NCI-H345 (cell line): ENCODE results near the gene ZNHIT6.
"Not testable (repeated sequence)": the region's sequence is repeated elsewhere in the genome, so short reads cannot be mapped to it uniquely, and the experiment has no call there.

Experiments used
- DNase-seq: peaks from one replicate; lab custom pipeline; 2025; lab: John Stamatoyannopoulos, UW

The ZNHIT6 gene

GRCh38 chr1:85672031-85672660 lies 36.1 kb downstream of the ZNHIT6 start:
- DNase-seq: no peak

DNA sequence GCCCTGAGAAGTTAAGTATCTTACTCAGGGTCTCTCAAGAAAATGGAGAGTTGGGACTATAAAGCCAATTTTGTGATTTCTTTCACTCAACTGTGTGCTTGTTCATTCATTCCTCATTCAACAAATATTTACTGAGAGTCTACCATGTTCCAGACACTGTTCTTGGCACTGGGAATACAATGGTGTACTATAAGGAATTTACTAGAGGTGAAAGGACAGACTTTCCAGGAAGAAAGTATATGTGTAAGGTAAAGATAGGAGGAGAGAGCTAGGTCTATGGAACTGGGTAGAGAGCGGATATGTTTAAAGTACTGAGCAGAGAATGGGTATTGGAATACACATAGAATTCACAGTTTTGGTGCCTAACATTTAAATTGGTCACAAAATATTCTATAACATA lies 42.3 kb downstream of the ZNHIT6 start:
- DNase-seq: no peak

DNA sequence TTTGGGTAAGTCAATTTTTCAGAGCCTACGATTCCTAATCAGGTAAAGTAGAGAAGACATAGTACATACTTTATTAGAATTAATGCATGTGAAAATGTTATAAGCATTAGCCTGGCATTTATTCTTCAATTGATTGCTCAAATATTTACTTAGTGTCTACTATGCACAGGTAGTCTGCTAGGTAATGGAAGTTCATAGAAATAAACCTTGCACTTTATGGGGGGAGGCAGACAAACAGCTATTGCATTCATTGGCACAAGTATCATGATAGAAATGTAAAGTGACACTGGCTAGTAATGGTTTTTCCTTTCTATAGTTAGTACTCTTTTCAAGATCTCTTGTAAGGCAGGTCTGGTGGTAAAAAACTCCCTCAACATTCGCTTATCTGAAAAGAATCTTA lies 44.9 kb downstream of the ZNHIT6 start:
- DNase-seq: no peak

DNA sequence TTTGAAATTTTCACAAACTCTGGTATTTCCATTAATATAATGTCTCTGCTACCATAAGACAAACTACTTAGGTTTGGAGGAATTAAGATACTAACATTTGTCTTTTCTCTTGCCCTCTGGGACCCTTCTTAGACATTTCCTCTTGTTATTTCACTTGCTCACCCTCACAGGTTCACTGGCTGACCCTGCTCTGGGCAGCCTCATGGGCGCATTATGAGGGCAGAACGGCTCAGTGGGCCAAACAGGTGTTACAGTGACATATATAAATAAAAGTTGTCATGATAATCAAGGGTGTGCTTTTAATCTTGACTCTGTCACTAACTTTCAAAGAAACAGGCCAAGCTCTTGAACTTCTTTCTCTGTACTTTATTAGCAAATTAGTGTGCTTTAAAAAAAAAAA lies 46.5 kb downstream of the ZNHIT6 start:
- DNase-seq: no peak

- DNase-seq: no peak
Observed at GRCh38 chr1:85660541-85660940, 47.7 kb downstream of the ZNHIT6 start.

GRCh38 chr1:85659174-85659573 lies 49.1 kb downstream of the ZNHIT6 start:
- no peak for DNase-seq

GRCh38 chr1:85656948-85657347 lies 51.3 kb downstream of the ZNHIT6 start:
- no peak for DNase-seq

- no peak for DNase-seq
Observed at GRCh38 chr1:85656256-85656655, 52.0 kb downstream of the ZNHIT6 start.

DNA sequence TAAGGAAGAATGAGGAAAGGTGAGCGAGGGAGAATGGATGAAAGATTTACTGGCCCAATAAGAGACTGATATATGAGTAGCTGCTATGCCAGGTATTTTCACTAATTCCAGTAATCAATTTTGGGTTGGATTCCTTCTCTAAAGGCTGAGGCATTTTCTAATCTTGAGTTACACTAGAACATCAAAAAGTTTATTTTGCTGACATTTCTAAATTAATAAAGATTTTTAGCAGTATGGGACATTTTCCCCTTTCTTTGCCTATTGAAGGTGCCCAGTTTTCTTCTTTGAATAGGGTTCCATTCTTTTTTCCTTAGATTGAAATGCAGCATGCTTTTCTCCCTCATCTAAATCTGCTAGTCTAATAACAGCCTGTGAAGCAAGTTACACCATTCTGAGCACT lies 52.9 kb downstream of the ZNHIT6 start:
- DNase-seq: no peak

DNA sequence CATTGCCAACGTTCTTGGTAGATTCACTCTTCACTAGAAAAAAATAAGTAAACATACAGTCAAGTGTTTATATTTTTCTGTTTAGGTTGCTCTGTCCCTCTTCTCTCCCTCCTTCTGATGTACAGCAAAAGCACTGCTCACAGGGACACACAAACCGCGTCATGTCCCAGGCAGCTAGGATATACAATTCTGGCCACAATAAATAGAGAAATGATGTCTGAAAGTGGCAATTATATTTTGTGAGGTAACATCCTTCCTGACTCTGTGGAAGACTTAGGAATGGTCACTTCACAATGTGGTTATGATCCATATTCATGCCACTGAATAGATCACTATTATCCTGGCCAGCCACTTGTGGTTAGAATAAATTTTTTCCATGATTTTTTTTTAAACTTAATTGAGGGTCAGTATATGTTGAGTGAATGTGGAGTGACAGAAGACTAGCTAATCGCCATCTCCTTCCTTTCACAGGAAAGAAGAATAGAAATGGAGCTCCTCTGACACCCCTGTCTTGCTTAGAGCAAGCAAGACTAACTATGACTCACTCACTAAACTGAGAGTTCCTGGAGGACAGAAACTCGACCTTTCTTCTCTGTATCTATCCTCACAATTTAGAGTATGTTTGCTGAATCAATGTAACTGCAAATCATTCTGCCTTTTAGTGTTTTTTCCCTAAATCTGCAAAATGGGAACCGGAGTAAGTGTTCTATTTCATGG lies 54.0 kb downstream of the ZNHIT6 start:
- DNase-seq: no peak

DNA sequence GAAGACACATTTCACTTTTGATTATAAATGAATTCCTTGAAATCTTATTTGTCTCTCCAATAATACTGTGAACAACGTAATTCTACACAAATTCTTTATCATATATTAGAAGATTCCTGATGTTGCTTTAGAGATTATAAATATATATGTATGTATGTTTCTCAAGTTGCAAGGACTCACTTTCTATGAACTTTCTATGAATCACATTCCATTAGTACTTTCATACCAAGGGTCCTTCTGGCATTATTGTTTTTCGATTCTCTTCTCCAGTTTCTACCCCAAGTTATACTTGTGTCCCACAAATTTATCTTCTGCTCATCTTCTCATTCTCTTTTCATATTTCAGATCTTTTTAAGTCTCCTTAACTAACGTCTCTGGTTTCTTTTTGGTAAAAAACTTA lies 55.9 kb downstream of the ZNHIT6 start:
- DNase-seq: no peak

- no peak for DNase-seq
Observed at GRCh38 chr1:85650645-85651044, 57.6 kb downstream of the ZNHIT6 start.

DNA sequence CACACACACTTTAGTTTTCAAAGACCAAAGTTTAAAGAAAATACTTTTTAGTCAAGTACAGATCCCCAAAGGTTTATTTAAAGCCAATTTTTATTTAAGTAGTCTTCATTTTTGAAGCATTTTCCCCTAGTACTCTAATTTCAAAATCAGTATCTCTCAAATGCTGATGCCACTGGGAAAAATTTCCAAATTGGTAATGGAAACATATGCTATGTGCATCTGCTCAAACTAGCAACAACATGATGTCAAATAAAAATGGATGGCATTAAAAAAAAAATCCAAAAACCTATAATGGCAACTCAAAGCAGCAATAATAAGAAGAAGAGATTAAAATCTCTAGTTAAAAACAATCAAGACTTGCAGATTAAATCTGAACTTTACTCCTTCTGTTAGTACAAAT lies 58.6 kb downstream of the ZNHIT6 start:
- DNase-seq: no peak

GRCh38 chr1:85641598-85642556 lies 66.4 kb downstream of the ZNHIT6 start:
- DNase-seq: peak; percentile 33

- not testable (repeated sequence) for DNase-seq
Observed at GRCh38 chr1:85639920-85640319, 68.3 kb downstream of the ZNHIT6 start.

DNA sequence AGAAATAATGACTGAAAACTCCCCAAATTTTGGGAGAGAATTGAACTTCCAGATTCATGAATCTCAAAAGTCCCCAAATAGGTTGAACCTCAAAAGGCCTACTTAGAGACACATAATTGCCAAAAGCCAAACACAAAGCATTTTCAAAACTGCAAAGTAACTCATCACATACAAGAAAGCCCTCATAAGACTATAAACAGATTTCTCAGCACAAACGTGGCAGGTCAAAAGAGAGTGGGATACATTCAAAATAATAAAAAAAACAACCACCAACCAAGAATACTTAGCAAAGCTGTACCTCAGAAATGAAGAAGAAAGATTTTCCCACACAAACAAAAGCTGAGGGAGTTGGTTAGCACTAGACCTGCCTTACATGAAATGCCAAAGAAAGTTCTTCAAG lies 69.8 kb downstream of the ZNHIT6 start:
- no peak for DNase-seq

DNA sequence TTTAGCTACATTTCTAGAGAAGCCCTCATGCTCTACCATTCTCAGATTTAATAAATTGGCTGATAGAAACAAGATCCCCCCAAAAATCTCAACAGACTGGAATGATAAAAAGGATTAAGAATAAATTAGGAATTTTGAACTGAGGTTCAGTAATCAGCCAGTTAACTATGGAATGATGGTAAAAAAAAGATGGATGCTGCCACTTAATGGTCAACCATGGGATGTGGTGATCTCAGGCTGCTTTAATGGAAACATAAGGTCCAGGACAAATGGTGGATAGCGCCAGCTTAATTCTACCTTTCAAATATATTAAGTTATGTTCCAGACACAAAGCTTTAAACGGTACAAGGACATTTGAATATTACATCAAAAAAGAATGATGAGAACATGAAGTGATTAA lies 77.7 kb downstream of the ZNHIT6 start:
- DNase-seq: no peak

- DNase-seq: no peak
Observed at GRCh38 chr1:85629532-85629920, 78.7 kb downstream of the ZNHIT6 start.

GRCh38 chr1:85628791-85629531 lies 79.3 kb downstream of the ZNHIT6 start:
- DNase-seq: peak; percentile 42

GRCh38 chr1:85626818-85627217 lies 81.4 kb downstream of the ZNHIT6 start:
- no peak for DNase-seq

- no peak for DNase-seq
Observed at GRCh38 chr1:85624361-85624760, 83.9 kb downstream of the ZNHIT6 start.

GRCh38 chr1:85623061-85623471 lies 85.2 kb downstream of the ZNHIT6 start:
- DNase-seq: no peak
